Measurements from ENCODE around the gene USP11. TPM values are rescaled to one million over a fixed set of nuclear protein-coding genes. Genes with fewer than 3 reads are reported as not detected.

Gene USP11
- total and polyA plus RNA-seq, 7 donors: 4.9 to 37.7 (median 21.8) TPM

DNA sequence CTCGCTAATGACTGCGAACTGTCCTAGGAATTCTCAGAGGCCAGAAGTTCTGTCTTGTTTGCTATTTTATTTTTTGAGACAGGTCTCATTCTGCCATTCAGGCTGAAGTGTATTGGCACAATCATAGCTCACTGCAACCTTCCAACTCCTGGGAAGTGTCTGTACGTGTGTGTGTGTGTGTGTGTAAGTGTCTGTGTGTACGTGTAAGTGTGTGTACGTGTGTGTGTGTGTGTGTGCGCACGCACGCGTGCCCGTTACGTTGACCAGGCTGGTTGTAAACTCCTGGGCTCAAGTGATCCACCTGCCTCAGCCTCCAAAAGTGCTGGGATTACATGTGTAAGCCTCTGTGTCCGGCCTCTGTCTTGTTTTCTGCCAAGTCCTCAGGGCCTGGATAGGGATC lies 24.7 kb upstream of the USP11 start:
- WGBS, 2 donors: 85 to 88% methylated on average over 12 of the region's 12 CpGs

DNA sequence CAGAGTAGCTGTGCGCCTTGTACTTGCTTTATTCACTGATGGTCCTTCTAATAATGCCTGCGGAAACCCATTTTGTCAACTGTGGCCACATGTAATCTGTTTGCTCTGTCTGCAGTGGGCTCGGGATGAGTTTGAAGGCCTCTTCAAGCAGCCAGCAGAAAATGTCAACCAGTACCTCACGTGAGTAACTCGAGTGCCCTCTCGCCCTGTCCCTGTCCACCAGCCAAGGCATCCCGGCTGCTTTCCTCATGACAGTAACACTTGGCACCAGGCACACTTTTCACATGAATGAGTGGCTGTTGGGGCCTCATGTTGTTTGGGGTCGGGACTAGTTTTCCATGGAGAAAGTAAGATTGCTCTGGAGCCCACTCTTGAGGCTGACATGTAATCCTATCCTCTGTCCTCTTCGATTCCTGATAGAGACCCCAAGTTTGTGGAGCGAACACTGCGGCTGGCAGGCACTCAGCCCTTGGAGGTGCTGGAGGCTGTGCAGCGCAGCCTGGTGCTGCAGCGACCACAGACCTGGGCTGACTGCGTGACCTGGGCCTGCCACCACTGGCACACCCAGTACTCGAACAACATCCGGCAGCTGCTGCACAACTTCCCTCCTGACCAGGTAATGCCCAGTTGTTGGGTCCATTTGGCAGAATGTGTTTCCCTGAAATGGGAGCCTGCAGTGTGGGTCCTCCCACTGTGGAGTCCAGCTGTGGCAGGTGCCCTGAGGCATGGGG lies 23.1 kb upstream of the USP11 start:
- WGBS, 2 donors: 95% methylated on average over 16 of the region's 16 CpGs

More for the DNA sequence above, 24.7 kb upstream of the USP11 start:
- Histone ChIP-seq H3K4me1 (no peaks in the 10 kb centered on the region), H3K36me3 (peaks cover 45 to 92% (median 69%) of the 10 kb centered on the region in 4 donors), H3K27me3 (no peaks in the 10 kb centered on the region), H3K27ac (no peak overlapping the region), H3K4me3 (no peak overlapping the region), H3K9me3 (no peaks in the 10 kb centered on the region)
- DNase-seq: no peak
- intact Hi-C loops (cut with DNase I): no loop called here
- no peak for TF ChIP-seq POLR2A (IDR thresholded peaks at IDR 0.05)

DNA sequence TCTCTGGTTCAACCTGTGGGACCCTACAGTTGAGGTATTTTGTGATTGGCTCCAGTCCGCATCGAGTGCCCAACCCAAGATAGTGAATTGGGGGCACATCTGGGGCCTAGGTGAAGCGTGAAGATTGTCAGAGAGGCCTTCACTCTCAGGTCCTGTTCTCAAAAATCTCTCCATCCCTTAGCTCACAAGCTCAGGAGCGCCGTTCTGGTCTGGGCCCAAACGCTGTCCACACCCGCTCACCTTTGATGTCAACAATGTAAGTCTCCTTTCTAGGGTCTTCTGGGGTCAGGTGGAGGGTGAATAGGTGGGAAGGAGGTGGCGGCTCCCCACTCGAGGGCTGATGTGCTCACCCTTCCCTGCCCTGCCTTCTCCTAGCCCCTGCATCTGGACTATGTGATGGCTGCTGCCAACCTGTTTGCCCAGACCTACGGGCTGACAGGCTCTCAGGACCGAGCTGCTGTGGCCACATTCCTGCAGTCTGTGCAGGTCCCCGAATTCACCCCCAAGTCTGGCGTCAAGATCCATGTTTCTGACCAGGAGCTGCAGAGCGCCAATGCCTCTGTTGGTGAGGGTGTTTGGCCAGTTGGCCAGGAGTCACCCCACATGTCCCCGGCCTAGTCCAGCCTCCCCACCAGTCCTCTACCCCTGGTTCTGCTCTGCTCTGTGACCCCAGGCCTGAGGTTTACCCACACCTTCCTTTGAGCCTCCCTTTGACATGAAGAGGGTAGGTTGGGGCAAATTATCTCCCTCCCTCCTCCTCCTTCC lies 22.0 kb upstream of the USP11 start:
- no peak overlapping the region for H3K27ac ChIP-seq
- DNase-seq: no peak
- intact Hi-C loops (cut with DNase I): no loop called here
- 92 to 96% methylated on average over 15 of the region's 15 CpGs for WGBS, 2 donors
- H3K4me3 ChIP-seq: no peak overlapping the region
- H3K27me3 ChIP-seq: no peaks in the 10 kb centered on the region
- no peaks in the 10 kb centered on the region for H3K9me3 ChIP-seq
- H3K36me3 ChIP-seq: peaks cover 49 to 98% (median 82%) of the 10 kb centered on the region in 4 donors
- no peaks in the 10 kb centered on the region for H3K4me1 ChIP-seq
- TF ChIP-seq POLR2A (IDR thresholded peaks at IDR 0.05) (no peak), EP300 (IDR thresholded peaks at IDR 0.05) (no peak), POLR2AphosphoS5 (IDR thresholded peaks at IDR 0.05) (no peak)
- TF ChIP-seq, protein P1, sequence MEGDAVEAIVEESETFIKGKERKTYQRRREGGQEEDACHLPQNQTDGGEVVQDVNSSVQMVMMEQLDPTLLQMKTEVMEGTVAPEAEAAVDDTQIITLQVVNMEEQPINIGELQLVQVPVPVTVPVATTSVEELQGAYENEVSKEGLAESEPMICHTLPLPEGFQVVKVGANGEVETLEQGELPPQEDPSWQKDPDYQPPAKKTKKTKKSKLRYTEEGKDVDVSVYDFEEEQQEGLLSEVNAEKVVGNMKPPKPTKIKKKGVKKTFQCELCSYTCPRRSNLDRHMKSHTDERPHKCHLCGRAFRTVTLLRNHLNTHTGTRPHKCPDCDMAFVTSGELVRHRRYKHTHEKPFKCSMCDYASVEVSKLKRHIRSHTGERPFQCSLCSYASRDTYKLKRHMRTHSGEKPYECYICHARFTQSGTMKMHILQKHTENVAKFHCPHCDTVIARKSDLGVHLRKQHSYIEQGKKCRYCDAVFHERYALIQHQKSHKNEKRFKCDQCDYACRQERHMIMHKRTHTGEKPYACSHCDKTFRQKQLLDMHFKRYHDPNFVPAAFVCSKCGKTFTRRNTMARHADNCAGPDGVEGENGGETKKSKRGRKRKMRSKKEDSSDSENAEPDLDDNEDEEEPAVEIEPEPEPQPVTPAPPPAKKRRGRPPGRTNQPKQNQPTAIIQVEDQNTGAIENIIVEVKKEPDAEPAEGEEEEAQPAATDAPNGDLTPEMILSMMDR (IDR thresholded peaks at IDR 0.05): no peak

More for the DNA sequence above, 23.1 kb upstream of the USP11 start:
- H3K9me3 ChIP-seq: no peaks in the 10 kb centered on the region
- no peak overlapping the region for H3K4me3 ChIP-seq
- H3K27ac ChIP-seq: no peak overlapping the region
- H3K27me3 ChIP-seq: no peaks in the 10 kb centered on the region
- TF ChIP-seq POLR2A (IDR thresholded peaks at IDR 0.05) (no peak), EP300 (IDR thresholded peaks at IDR 0.05) (no peak), POLR2AphosphoS5 (IDR thresholded peaks at IDR 0.05) (no peak)
- TF ChIP-seq, protein P1 (IDR thresholded peaks at IDR 0.05): no peak
- intact Hi-C loops (cut with DNase I): no loop called here
- H3K36me3 ChIP-seq: peaks cover 44 to 97% (median 76%) of the 10 kb centered on the region in 4 donors
- H3K4me1 ChIP-seq: no peaks in the 10 kb centered on the region
- DNase-seq: no peak

DNA sequence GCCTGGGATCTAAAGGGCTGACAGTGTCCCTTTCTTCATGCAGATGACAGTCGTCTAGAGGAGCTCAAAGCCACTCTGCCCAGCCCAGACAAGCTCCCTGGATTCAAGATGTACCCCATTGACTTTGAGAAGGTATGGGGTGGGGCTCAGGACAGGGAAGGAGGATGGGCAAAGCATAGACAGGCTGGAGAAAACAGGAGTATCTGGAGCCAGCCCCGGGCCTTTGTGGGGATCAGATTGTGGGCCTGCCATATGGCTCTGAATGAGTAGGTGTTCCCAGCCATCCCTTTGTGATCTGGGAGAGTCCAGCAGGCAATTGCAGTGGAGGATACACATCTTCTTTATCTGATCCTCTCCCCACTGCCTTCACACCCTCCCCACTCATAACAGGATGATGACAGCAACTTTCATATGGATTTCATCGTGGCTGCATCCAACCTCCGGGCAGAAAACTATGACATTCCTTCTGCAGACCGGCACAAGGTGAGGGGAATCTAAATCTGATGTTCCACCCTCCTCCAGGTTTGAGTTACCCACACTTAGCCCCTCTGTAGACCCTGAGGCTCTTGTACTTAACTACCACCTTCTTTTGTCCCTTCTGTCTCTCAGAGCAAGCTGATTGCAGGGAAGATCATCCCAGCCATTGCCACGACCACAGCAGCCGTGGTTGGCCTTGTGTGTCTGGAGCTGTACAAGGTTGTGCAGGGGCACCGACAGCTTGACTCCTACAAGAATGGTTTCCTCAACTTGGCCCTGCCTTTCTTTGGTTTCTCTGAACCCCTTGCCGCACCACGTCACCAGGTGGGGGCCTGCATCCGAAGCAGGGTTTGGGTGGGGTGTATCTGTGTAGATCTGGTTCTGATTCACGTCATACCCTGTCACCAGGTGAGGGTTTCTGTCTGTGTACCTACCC lies 20.2 kb upstream of the USP11 start:
- Histone ChIP-seq H3K4me1 (peaks cover 0 to 18% (median 9%) of the 10 kb centered on the region in 4 donors), H3K27ac (no peak overlapping the region), H3K36me3 (peaks cover 44 to 86% (median 70%) of the 10 kb centered on the region in 4 donors), H3K9me3 (no peaks in the 10 kb centered on the region), H3K4me3 (no peak overlapping the region), H3K27me3 (no peaks in the 10 kb centered on the region)
- TF ChIP-seq POLR2AphosphoS5 (IDR thresholded peaks at IDR 0.05): no peak
- TF ChIP-seq EP300 (IDR thresholded peaks at IDR 0.05): no peak
- no peak for TF ChIP-seq POLR2A (IDR thresholded peaks at IDR 0.05)
- TF ChIP-seq, protein P1 (IDR thresholded peaks at IDR 0.05): no peak
- peak; percentile 44 for DNase-seq
- intact Hi-C loops (cut with DNase I): no loop called here
- WGBS, 2 donors: 91 to 95% methylated on average over 12 of the region's 12 CpGs

All from sigmoid colon (tissue), 7 donors.